HG02571 (cell line): ENCODE results near the gene ZNF440.
"Not testable (repeated sequence)": the region's sequence is repeated elsewhere in the genome, so short reads cannot be mapped to it uniquely, and the experiment has no call there.

ENCODE experiments used
- ATAC-seq: cut with Tn5 transposase; IDR thresholded peaks from one replicate; pipeline ENCODE4 v1.9.1; 2021; ENCODE audit warnings: mild to moderate bottlenecking, moderate library complexity; ENCODE audit not compliant: unreplicated experiment

ZNF440 gene

DNA sequence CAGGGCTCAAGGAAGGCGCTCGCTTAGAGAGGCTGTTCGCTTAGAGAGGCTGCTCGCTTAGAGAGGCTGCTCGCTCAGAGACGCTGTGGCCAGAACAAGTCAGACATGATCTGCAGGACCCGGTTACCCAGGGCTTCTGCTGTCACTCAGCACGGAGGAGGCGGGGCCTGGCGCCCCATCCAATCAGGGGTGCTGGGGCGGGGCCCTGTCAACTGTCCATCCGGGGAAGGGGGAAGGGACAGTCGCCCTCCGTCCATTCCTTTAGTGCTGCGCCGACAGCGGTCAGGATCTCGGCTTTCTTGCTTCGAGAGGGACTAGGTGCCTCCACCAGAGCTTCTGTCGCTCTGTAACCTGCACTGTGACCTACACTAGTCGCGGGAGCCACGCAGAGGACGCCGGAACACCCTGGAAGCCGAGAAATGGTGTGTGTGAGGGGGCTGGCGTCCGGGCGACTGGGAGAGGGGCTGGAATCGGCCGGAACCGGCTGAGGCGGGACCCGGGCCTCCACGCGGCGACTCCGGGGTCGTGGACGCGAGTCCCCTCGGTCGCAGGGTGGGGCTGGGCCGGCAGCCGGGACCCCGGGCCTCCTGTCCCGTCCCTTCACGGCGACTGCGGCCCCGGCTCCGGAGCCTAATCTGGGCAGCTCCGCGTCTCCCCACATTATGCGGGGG is at the start of gene ZNF440:
ZNF440 (plus strand) TSS at position 245 of the 671 bp plus-strand sequence; CDS start at position 420, 175 bp downstream.
- peak; percentile 97 for ATAC-seq

DNA sequence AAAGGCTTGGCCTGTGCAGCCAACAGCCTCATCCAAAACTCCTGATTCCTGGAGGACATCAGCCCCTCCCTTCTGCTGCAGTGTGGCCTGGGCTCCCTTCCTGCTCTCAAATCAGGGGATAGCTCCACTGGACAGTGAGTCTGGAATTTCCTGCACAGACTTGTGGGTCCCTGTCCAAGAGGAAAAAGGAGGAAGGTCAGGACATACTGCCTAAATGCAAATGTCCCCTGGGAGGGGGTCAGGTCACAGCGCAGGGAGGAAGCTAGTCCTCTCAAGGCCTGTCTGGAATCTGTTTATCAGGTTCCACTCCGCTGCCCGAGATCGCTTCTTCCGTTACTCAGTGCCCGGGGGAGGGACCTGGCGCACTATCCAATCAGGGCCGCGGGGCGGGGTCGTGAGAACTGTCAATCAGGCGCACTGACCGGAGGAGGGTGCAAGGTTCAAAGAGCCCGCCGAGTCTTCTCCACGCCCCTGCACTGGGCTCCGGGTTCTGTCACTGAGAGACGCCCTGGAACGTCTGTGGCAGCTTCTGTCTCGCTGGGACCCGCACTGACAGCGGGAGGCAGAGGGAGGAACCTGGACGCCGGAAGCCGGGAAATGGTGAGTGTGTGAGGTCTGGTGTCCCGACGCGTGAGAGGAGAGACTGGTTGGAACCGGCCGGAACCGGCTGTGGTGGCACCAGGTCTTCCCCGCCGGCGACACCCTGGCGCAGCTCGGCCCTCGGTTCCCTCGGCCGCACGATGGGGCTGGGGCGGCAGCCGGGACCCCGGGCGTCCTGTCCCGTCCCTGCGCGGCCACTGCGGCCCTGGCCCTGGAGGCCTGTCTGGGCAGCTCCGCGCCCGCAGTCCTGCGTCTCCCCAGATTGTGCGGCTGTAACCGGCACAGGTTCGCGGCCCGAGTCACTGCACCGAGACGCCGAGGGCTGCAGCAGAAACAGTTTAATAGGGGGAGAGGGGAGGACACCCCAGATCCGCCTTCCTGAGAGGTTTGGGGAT is 47.2 kb upstream of the ZNF440 start, which contains the start of gene ZNF441:
ZNF441 (plus strand) TSS at position 404 of the 995 bp plus-strand sequence; CDS start at position 598, 194 bp downstream.
- ATAC-seq = peak; percentile 92

DNA sequence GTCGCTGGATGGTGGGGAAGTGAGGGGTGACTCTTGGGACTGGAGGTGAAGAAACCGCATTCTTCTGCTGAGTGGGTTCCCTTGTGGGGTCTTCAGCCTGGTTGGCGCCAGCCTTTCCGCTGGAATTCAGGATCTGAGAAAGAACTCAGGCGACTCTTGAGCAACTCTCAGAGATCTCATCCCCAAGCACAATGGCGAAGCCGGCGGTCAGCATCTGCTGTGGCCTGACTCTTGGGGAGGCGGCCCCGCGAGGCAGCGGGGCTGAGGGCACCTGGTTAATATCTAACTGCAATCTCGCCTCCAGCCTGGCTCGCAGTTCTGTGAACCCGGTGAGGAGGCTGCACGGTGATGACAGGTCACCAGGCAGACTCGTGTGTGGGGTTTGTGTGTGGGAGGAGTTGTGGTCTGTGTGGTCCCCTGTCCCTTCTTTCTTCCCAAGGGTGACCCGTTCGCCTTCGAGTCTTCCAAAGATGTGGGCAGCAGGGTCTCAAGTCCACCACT is 46.4 kb upstream of the ZNF440 start:
- ATAC-seq = no peak

DNA sequence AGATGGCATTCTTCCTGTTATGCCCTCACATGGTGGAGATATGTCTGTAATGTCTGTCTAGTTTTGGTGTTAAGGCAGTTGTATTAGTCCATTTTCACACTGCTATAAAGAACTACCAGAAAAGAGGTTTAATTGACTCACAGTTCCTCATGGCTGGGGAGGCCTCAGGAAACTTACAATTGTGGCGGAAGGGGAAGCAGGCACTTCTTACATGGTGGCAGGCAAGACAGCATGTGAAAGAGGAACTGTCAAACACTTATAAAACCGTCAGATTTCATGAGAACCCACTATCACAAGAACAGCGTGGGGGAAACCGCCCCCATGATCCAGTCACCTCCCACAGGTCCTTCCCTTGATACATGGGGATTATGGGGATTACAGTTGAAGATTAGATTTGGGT is 44.1 kb upstream of the ZNF440 start:
- no peak for ATAC-seq

DNA sequence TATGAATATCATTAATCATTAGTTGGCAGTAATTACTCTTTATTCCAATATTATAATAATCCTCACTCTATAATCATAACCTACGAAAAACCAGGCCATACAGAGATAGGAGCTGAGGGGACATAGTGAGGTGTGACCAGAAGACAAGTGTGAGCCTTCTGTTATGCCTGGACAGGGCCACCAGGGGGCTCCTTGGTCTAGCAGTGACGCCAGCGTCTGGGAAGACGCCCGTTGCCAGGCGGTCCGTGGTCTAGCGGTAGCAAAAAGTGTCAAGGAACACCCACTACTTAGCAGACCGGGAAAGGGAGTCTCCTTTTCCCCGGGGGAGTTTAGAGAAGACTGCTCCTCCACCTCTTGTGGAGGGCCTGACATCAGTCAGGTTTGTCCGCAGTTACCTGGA is 42.6 kb upstream of the ZNF440 start:
- ATAC-seq = not testable (repeated sequence)

DNA sequence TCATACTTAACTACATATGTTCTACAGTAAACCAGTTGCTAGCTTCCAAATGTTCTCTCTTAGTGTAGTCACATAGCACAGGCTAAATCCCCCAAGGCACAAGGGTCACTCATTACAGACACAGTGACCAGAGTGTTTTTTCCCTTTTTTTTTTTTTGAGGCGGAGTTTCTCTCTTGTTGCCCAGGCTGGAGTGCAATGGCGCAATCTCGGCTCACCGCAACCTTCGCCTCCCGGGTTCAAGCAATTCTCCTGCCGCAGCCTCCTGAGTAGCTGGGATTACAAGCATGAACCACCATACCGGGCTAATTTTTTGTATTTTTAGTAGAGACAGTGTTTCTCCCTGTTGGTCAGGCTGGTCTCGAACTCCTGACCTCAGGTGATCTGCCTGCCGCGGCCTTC is 37.4 kb upstream of the ZNF440 start:
- not testable (repeated sequence) for ATAC-seq

DNA sequence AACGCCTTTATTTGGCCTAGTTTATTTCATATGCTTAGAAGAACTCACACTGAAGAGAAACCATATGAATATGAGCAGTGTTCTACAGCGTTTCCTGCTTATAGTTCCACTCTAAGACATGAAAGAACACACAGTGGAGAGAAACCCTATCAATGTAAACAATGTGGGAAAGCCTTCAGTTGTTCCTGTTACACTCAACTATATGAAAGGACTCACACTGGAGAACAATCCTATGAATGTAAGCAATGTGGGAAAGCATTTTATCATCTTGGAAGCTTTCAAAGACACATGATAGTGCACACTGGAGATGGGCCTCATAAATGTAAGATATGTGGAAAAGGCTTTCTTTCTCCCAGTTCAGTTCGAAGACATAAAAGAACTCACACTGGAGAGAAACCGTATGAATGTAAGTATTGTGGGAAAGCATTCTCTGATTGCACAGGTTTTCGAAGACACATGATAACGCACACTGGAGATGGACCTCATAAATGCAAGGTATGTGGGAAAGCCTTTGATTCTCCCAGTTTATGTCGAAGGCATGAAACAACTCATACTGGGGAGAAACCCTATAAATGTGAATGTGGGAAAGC is 33.5 kb upstream of the ZNF440 start:
- no peak for ATAC-seq

DNA sequence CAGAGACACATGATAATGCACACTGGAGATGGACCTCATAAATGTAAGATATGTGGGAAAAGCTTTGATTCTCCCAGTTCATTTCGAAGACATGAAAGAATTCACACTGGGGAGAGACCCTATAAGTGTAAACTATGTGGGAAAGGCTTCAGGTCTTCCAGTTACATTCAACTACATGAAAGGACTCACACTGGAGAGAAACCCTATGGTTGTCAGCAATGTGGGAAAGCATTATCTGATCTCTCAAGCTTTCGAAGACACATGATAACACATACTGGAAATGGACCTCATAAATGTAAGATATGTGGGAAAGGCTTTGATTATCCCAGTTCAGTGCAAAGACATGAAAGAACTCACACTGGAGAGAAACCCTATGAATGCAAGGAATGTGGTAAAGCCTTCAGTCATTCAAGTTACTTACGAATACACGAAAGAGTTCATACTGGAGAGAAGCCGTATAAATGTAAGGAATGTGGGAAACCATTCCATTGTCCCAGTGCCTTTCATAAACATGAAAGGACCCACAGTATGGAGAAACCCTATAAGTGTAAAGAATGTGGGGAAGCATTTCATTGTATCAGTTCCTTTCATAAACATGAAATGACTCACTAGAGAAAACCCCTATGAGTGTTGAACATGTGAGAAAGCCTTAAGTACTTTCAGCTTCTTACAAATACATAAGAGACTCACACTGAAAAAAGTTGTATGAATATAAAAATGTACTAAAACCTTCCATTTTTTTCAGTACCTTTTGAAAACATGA is 32.6 kb upstream of the ZNF440 start:
- no peak for ATAC-seq

DNA sequence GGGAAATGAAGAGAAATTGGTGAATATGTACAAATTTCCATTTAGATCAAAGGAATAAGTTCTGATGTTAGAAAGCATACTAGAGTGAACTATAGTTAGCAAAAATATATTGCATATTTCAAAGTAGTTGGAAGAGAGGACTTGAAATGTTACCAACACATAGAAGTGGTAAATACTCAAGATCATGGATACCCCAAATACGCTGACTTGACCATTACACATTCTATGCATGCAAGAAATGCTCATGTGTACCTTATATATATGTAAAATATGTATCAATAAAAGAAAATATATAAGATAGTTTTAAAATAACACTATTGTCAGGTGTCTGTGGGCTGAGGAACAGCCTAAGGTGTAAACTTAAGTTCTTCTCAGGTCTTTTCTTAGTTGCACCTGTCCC is 30.3 kb upstream of the ZNF440 start:
- ATAC-seq = no peak

DNA sequence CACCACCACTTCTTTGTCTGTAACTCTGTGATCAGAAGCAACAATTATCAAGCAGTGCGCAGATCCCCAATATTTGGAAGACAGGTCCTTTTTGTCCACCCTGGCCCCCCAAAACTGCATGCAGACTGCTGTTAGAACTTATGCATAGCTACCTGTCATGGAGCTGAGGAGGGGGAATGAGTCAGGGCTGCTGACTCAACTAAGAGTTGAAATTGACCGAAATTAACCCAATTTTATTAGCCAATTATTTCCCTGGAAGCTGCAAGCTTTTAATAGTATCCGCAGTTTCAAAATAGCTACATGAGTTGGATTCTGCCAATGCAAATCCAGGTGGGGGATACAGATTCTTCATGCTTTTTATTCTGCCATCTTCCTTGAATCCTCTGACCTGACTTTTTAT is 29.7 kb upstream of the ZNF440 start:
- ATAC-seq = no peak

DNA sequence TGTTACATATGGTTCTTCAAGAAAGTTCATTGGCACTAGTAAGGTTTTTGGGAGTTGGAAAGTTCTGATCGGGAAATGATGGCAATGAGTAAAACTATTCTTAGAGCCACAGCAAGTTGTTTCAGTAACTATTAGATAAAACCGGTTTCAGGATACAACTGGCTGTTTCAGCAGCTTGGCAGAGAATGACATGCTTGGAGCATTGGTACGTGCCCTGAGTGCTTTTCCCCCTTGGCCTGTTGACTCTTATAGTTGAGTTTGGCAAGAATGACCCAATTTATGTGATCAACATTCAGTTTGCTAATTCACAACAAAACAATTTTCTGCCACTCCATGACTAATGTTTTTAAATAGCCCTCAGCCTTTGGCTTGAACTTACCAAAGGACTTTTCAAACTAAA is 26.5 kb upstream of the ZNF440 start:
- ATAC-seq = no peak

DNA sequence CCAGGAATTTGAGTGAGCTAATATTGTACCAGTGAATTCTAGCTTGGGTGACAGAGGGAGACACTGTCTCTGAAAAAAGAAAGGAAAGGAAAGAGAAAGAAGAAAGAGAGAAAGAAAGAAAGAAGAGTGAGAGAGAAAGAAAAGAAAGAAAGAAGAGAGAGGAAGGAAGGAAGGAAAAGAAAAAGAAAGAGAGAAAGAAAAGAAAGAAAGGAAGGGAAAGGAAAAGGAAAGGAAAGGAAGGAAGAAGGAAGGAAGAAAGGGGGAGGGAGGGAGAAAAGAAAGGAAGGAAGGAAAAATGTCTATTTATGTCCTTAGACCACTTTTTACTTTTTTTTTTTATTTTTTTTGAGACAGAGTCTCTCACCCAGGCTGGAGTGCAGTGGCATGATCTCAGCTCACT is 21.1 kb upstream of the ZNF440 start:
- no peak for ATAC-seq

DNA sequence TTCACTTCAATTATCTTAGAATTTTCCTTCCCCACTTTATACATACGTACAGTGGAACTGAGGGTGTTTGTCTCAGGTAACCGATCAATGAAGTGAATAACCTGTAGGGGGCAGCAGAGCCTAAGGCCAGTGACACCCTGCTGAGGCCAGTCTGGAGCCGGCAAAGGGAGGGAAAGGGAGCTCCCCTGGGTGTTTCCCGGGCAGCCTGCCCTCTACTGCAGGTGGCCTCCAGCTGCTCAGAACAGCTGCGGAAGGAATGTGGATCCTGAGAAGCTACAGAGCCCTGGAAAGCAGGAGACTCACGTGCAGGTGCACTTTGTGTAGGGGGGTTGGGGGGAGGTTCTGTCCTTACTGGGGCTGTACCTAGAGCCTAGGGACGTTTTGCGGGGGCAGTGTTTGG is 16.6 kb upstream of the ZNF440 start:
- peak; percentile 61 for ATAC-seq

DNA sequence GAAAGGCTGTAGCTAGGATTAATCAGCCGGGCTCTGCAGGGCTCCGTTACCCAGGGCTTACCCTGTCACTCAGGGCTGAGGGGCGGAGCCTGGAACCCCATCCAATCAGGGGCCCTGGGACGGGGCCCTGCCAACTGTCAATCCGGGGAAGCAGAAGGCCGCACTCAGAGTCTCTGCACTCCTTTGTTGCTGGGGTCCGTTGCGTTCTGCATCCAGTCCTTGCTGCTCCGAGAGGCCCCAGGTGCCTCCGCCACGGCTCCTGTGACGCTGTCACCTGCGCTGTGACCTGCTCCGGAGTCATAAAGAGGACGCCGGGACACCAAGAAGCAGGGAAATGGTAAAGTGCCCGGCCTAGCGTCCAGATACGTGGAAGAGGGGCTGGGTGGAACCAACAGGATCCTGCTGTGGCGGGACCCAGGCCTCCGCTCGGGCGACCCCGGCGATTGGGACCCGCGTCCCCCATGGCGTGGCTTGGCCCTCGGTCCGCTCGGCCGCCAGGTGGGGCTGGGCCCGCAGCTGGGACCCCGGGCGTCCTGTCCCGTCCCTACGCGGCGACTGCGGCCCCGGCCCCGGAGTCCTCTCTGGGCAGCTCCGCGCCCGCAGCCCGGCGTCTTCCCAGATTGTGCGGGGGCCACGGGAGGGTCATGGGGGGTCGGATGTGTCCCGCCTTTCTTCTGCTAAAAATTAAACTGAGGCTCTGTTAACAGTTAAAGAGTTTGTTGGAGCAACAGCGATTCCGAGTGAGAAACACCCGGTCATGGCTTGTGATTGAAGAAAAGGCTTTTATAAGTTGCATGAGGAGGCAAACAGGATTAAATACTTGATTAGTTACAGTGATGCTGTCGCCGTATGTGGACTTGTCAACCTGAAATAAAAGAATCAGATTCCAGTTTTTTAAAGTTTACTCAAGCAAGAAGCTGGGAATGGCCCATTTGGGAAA is 15.4 kb upstream of the ZNF440 start, which contains the start of gene ZNF491:
ZNF491 (plus strand) TSS at position 133 of the 940 bp plus-strand sequence. CDS start 7,431 bp downstream, outside the sequence.
- ATAC-seq = peak; percentile 92

DNA sequence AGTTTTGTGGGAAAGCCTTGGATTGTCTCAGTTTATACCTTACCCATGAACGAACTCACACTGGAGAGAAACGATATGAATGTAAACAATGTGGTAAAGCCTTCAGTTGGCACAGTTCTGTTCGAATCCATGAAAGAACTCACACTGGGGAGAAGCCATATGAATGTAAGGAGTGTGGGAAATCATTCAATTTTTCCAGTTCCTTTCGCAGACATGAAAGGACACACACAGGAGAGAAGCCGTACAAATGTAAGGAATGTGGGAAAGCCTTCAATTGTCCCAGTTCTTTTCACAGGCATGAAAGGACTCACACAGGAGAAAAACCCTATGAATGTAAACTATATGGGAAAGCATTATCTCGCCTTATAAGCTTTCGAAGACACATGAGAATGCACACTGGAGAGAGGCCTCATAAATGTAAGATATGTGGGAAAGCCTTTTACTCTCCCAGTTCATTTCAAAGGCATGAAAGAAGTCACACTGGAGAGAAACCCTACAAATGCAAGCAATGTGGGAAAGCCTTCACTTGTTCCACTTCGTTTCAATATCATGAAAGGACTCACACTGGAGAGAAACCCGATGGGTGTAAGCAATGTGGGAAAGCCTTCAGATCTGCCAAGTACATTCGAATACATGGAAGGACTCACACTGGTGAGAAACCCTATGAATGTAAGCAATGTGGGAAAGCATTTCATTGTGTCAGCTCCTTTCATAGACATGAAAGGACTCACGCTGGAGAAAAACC is 7.5 kb upstream of the ZNF440 start:
- ATAC-seq = no peak

DNA sequence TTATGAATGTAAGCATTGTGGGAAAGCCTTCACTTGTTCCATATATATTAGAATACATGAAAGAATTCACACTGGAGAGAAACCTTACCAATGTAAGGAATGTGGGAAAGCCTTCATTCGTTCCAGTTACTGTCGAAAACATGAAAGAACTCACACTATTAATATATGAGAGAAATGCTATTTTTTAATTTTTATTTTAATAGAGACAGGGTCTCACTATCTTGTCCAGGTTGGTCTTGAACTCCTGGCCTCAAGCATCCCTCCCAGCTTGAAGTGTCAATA is 7.0 kb upstream of the ZNF440 start:
- ATAC-seq = no peak

DNA sequence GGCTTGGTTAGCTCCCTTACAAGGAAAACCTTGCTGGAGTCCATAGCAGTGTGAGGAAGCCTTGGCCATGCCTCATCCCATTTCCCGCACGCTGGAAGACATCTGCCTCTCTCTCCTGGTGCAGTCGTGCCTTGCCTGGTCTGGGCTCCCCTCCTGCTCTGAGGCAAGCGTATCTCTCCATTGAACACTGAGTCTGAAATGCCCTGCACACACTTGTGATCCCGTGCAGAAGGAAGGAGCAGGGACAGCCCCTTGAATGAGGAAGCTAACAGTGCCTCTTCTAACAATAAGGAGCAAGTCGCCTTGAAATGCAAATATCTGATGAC is 407 bp upstream of the ZNF440 start:
- ATAC-seq = peak; percentile 20

DNA sequence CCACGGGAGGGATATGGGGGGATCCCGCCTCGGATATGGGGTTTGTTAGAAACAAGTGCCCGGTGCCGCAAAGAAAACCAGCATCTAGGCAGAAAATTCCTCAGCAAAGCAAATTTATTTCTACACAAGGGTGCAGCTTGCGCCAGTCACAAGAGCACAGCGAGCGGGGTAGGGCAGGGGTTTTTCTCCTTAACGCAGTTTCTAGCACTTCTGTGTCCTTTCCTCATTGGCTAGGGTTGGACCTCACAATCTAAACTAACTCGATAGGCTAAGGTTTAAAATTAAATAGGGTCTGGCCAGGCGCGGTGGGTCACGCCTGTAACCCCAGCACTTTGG is 595 bp downstream of the ZNF440 start:
- ATAC-seq = no peak

DNA sequence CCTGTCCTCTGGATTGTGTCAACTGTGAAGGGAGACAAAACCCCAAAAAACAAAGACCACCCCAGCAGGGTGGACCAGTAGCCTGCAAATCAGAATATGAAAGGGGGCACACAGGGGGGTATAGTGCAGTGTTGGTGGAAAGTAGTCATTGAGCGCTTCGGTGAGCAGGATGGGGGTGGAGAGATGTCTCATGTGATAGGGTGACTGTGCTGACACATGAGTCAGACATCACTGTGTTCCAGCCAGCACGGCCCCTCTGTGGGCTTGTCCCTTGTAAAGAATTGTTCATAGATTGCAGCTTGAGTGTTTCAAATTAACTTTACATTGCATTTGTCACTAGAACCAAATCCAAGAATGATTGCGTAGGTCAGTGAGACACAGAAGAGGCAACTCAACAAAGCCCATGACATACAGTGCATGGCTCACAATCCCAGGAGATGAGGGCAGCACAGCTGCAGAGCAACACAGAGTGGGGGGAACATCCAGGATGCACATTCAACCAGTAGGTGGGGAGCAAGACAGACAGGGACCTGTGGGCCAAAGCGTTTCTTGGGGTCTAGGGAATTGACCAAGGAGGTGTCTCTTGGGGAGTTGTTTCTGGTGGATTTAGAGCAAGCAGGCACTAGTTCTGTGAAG is 7.5 kb downstream of the ZNF440 start:
- no peak for ATAC-seq
